SH-SY5Y (cell line): ENCODE results near the gene DLGAP4.

ENCODE experiments used
- GATA2 ChIP-seq: IDR thresholded peaks from 2 replicates; pipeline ENCODE4 v1.6.1; 2011; ENCODE audit warnings: mild to moderate bottlenecking, low read depth, low read length
- GATA3 ChIP-seq: IDR thresholded peaks from 2 replicates; pipeline ENCODE4 v1.6.1; 2011; ENCODE audit warnings: low read depth, mild to moderate bottlenecking, low read length, moderate library complexity

DLGAP4 gene

DNA sequence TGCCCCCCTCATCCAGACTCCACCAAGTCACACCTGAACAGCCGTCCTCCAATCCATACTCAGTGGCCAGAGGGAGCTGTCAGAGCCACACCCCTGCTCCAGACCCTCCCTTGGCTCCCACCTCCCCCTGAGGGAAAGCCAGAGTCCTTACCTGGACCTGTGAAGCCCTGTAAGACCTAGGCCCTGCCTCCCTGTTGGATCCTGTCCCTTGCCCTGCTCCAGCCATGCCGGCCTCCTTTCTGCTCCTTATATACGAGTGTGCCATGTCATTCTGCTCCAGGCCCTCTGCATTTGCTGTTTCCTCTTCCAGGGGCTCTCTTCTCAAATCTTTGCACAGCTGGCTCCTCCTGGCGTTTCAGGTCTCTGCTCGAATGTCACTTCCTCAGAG lies 134.9 kb downstream of the DLGAP4 start:
- TF ChIP-seq GATA2 (no peak), GATA3 (no peak)

DNA sequence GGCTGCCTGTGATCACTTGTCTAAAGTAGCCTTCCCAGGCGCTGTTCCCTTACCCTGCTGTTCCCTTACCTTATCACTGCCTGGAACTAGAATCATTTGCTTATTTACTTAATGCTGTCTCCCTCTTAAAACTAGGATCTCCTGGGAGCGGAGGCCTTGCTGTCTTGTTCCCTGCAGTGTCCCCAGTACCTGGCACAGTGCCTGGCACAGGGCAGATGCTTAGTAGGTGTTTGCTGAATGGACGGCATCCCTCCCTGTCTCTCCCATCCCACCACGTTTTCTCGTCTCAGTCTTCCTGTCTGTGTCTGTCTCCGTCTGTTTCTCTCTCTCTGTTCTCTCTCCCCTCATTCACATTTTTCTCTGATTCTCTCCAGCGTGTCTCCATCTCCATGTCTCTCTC lies 135.3 kb downstream of the DLGAP4 start:
- no peak for TF ChIP-seq GATA3
- no peak for TF ChIP-seq GATA2

DNA sequence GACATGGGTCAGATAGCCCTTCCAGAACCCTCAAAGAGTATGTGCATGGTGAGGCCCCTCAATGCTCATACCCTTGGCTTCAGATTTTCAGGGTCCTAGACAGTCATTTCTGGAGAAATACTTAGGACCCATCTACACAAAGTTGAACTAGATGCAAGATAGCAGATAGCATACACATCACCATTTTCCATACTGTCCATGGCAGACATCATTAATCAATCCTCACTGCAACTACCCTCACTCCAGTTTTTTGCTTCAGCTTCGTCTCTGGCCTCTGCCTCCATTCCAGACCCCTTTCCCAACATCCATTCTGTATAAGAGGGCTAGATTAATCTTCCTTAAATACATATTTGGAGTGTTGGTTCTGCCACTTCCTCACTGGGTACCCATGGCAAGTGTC lies 139.7 kb downstream of the DLGAP4 start:
- TF ChIP-seq GATA2 (no peak), GATA3 (no peak)

DNA sequence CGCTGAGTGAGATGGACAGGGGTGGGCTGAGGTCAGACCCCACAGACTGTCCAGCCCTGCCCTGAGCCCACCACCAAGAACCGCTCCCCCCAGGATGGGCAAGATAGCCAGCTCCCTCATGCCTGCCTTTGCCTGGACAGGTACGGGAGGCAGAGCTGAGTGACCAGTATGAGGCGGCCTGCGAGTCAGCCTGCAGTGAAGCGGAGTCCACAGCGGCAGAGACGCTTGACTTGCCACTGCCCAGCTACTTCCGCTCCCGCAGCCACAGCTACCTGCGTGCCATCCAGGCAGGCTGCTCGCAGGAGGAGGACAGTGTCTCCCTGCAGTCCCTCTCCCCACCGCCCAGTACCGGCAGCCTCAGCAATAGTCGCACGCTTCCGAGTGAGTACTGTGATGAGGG lies 140.4 kb downstream of the DLGAP4 start:
- TF ChIP-seq GATA2 (no peak), GATA3 (no peak)

DNA sequence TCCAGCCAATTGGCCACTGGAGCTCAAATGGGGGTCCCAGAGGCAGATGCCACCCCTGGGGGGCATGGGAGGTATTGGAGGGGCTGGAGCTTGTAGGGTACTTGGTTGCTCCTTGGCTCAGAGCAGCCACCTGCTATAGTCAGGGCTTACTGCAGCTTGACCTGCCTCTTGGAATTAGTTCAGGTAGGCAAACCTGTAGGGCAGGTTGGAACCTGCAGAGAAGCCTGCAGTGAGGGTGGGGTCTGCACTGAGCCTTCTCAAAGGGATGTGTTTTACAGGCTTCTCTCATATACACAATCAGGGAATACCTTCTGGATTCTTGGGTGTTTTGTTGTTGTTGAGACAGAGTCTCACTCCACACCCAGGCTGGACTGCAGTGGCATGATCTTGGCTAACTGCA lies 141.0 kb downstream of the DLGAP4 start:
- TF ChIP-seq GATA3 (no peak), GATA2 (no peak)

DNA sequence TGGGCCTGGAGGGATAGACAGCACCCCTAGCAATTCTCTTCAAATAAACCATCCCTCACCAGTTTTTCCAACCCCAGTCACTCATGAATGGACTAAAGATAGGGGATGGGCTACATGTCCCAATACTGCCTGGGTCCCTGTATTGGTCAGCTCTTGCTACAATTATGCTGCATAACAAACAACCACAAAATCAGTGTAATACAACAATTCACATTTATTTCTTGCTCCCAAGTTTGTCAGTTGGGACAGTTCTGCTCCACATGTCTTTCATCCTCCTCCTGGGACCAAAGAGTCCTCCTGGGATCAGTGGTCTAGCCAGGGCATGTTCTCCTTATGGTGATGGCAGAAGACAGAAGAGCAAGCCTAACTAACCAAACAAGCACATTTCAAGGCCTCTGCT lies 143.5 kb downstream of the DLGAP4 start:
- TF ChIP-seq GATA3 = no peak
- TF ChIP-seq GATA2 = no peak

DNA sequence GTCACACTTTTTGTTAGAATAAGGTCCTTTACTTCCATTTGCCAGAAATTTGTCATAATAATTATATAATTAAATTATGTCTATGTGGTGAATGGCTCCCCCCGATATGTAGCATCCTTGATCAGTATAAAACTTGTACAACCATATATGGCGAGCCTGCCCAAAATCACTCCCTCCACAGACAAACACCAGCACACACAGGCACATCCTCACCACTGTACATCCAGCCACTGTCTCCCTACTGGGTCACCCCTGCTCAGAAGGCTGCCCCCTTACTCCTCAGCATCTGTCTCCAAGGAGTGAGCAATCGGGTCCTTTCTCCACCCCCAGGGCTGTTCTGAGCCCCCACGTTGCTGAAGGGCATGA lies 148.2 kb downstream of the DLGAP4 start:
- no peak for TF ChIP-seq GATA3
- no peak for TF ChIP-seq GATA2

DNA sequence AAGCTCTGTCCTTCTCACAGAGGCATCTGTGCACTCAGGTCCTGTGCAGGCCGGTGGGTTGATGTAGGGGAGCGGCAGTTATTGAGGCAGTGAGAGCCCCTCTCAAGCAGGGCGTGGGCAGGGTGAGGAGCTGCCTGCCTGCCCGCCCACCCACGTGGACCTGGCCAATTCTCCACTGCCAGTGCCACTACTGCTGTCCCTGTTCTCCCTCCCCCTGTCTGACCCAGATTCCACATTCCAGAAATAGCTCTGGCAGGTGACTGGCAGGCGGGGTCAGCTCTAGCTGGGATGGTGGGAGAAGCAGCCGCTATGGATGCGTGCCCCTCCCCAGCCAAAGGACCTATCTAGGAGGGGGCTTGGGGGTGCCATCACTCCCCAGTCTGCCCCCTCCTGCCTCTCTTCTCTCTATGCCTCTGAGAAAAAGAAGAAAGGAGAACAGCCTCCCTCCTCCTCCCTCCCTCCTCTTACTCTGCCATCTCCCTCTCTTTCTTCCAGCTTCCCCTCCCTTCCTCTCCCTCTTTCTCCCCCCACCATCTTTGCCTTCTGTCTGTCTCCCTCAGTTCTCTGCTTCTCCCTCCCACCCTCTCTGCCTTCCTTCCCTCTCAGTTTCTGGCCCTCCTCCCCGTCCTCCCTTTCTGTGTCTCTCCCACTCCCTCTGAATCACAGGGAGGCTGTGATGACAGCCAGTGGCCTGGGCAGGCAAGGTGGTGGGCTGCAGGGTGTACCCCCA lies 148.7 kb downstream of the DLGAP4 start:
- TF ChIP-seq GATA3 = no peak
- no peak for TF ChIP-seq GATA2

DNA sequence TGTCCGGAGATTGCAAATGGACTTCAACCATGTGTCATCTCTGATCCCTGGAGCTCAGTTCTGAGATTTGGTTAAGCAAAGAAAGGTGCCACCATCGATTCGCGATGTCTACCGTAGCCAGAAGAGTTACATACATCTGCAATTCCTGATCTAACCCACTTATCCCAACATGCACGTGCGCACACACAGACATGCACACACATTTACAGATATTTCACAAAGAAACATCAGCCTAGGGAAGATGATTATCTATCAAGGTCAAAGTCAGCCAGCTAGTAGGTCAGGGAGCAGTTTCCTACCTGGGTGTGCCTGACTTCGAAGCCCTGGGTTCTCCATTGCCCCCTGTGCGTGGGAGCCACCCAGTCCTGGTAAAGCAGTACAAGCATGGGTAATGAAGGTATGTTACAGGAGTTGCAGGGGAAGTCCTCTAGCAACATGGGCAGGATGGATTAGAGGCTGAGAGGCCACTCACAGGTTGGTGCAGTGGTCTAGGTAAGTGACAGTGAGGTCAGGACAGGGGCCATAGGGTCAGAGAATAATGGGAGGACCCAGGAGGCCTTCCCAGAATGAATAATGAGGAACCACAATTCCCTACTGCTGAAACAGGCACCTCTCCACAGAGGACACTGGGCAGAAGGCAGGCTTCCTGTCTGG lies 150.0 kb downstream of the DLGAP4 start:
- TF ChIP-seq GATA2 = no peak

DNA sequence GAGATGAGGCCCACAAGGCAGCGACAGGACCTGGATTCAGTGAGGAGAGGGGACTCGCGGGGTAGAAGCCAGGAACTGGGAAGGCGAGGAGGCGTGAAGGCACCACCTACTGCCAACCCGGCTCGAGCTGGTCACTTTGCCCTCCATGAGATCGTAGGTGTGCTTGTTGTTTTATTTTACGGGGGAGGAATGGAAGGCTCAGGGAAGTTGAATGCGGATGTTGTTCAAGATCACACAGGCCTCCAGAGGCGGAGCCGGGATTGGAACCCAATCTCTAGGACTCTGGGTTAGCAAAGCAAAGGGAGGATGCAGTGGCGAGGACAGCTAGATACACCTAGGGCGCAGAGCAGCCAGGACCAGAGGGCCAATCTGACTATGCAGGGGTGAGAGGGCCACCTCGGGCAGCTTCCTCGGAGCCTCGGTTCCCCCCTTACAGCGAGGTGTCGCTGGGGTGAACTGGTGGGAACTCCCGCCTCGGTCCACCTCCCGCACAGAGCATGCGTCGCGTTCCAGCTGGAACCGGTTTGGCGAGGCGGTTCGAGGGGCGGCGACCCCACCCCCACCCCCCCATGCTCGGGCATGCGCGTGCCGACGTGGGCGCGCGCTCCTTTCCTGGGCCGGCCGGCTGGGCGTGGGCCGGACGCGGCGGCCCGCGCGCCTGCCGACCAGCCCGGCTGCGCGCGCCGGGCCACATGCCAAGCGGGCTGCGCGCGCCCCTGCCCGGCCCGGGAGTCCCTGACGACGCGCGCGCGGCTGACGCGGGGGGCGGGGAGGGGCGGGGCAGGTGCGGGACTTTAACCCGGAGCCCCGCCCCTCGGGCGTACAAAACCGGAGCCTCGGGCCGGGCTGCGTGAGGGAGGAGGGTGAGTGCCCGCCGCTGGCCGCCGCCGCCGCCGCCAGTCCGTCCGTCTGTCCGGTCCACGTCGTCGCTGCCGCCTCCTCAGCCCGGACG lies 154.8 kb downstream of the DLGAP4 start:
- TF ChIP-seq GATA2 (no peak), GATA3 (no peak)

DNA sequence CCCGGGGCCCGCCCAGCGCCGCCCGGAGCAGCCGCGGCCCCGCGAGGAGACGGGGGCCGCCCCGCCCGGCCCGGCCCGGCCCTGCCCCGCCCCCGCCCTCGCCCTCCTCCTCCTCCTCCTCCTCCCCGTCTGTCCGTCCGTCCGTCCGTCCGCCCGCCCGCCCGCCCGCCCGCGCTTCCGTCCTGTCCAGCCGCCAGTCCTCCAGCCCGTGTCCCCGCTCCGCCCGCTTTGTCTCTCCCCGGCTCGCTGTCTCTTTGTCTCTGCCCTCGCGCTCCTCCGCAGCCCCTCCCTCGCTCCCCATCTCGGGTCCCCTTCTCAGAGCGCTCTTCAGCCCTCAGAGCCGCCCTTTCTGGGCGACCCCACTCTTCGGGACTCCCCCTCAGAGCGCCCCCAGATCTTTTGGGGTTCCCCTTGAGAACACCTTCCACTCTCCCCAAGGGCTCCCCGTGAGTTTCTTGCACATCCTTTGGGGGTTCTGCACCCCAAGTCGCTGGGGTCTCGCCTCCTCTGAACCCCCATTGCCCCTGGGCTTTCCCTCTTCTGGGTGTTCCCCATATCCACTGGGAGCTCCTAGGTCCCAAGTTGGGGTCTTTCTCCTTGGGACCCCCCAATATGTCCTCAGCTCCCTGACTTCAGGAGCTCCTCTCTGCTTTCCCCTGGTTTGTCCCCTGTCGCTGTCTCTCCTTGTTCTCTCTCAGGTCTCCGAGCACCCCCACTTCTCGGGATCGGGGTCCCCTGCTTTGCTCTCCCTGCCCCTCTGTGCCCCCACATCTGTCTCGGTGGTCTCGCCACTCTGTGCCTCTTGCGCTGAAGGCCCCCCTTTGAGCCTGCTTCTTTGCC lies 155.7 kb downstream of the DLGAP4 start:
- TF ChIP-seq GATA3 (no peak), GATA2 (no peak)

DNA sequence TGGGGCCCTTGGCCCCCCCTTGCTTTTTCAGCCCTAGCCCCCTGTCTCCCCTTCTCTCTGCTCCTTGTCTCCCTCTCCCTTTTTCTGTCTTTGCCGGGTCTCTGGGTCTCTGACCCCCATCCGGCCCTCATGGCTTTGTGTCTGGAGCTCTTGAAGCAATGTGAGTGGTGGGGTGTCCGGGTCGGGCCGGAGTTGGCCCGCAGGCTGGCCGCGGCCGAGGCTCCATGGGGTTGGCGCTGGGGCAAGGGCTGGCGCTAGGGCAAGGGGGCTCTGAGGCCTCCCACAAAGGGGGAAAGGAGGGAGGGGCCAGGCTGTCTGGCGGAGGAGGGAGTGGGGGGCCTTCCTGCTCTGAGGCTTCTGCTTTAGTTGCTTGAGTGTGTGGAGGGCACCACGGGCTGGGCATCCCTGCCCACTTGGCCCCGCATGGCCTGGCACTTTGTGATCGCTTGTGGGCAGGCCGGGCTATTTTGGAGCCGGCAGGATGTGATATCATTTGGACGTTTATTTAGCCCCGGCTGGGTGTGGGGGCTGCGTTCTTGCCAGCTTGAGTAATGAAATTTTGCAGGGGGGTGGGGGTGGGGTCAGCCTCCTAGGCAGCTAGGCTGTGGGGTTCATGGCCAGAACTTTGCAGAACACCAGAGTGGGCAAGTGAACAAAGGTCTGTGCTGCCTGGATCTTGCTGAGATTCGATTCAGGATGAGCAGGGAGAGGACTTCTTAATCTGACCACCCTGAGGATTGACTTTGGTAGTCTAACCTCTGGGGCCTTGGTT lies 156.5 kb downstream of the DLGAP4 start:
- TF ChIP-seq GATA2 (no peak), GATA3 (no peak)
